Mammary epithelial cell (primary cell): ENCODE measurements around the gene BMI1.

Experiments
- EZH2 ChIP-seq: IDR thresholded peaks from 2 replicates; pipeline ENCODE4 v1.6.1; 2012; ENCODE audit warnings: low read length, inconsistent platforms, borderline replicate concordance
- TF ChIP-seq, protein P1 (sequence below), 2 donors: IDR thresholded peaks in 1 of 2; conservative IDR thresholded peaks in 1 of 2; 2 replicates each; pipeline ENCODE4 v1.5.1; 2011 to 2012; ENCODE audit warnings: inconsistent platforms in 2 of 2, low read length in 2 of 2, mild to moderate bottlenecking in 2 of 2, control low read depth in 1 of 2, low read depth in 1 of 2; ENCODE audit not compliant: insufficient read depth in 1 of 2; ENCODE audit errors: extremely low read depth in 1 of 2

DNA sequence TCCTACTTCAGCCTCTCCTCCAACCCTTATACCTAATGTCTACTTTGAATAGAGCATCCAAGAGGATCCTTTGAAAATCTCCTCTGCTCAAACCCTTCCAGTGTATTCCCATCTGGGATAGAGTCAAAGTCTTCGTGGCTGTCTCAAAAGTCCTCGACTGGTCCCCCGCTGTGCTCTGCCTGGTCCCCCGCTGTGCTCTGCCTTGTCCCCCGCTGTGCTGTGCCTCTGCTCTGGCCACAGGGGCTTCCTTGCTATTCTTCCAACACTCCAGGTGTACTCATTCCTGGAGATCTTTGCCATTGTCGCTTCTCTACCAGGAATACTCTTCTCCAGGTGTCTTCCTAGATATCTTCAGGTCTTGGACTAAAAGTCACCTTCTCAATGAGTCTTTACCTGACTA lies 40.8 kb upstream of the BMI1 start:
- TF ChIP-seq EZH2, result no peak
- TF ChIP-seq, protein P1, sequence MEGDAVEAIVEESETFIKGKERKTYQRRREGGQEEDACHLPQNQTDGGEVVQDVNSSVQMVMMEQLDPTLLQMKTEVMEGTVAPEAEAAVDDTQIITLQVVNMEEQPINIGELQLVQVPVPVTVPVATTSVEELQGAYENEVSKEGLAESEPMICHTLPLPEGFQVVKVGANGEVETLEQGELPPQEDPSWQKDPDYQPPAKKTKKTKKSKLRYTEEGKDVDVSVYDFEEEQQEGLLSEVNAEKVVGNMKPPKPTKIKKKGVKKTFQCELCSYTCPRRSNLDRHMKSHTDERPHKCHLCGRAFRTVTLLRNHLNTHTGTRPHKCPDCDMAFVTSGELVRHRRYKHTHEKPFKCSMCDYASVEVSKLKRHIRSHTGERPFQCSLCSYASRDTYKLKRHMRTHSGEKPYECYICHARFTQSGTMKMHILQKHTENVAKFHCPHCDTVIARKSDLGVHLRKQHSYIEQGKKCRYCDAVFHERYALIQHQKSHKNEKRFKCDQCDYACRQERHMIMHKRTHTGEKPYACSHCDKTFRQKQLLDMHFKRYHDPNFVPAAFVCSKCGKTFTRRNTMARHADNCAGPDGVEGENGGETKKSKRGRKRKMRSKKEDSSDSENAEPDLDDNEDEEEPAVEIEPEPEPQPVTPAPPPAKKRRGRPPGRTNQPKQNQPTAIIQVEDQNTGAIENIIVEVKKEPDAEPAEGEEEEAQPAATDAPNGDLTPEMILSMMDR (conservative IDR thresholded peaks at IDR 0.05 in 1 of 2, IDR thresholded peaks at IDR 0.05 in 1 of 2; ENCODE audit: extremely low read depth in 1 of 2, insufficient read depth in 1 of 2, low read depth in 1 of 2, low read length in 2 of 2), result no peak
